GM21619 (cell line): ENCODE data around the gene DGCR2.
"Not testable (repeated sequence)": the region's sequence is repeated elsewhere in the genome, so short reads cannot be mapped to it uniquely, and the experiment has no call there.

ENCODE experiments used
- ATAC-seq: cut with Tn5 transposase; IDR thresholded peaks from one replicate; pipeline ENCODE4 v1.9.1; 2021; ENCODE audit not compliant: unreplicated experiment

Gene DGCR2

GRCh38 chr22:18988958-18989357 is 133.3 kb downstream of the DGCR2 start:
- no peak for ATAC-seq

- no peak for ATAC-seq
Observed at GRCh38 chr22:18987765-18988164, 134.4 kb downstream of the DGCR2 start.

GRCh38 chr22:18987114-18987513 is 135.1 kb downstream of the DGCR2 start:
- ATAC-seq: not testable (repeated sequence)
